NOMO-1 (cell line): ENCODE results near the gene AP1M1.
A peak's percentile ranks its signal among the peaks of the same experiment; 100 is the strongest.

Experiments used
- DNase-seq, 2 experiments: peaks; one replicate each; lab custom pipeline; 2025; ENCODE audit not compliant: unreplicated experiment in 2 of 2; lab: John Stamatoyannopoulos, UW

Gene AP1M1

DNA sequence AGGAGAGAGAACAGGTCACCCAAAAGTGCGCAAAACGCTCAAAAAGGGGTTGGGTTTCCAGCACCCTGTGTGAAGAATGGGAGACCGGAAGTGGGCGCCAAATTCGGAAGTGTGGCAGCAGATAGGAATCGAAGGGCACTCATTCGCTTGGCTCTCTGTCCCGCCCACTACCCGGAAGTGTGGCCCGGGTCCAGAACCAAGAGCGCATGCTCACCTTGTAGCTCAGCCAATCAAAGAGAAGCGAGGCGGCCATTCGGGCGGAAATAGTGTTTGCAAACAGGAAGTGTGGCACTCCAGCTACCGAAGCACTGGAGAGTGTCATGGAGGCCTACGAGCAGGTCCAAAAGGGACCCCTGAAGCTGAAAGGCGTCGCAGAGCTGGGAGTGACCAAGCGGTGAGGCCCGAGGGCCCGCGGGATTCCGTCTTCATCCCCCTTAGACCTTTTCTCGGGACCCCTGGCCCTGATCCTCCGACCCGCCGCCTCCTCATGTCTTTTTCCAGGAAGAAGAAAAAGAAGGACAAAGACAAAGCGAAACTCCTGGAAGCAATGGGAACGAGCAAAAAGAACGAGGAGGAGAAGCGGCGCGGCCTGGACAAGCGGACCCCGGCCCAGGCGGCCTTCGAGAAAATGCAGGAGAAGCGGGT lies 12.5 kb upstream of the AP1M1 start, which contains the start of gene FAM32A:
FAM32A (plus strand) TSS at position 288 of the 645 bp plus-strand sequence; CDS start at position 321, 33 bp downstream.
- DNase-seq: peak; percentile 97 to 99

GRCh38 chr19:16185768-16186123 lies 12.0 kb upstream of the AP1M1 start:
- peak in 1 of 2 experiments; percentile 75 for DNase-seq

GRCh38 chr19:16188521-16188920 lies 9.2 kb upstream of the AP1M1 start:
- no peak for DNase-seq

- DNase-seq: no peak
These were observed 7.5 kb upstream of the AP1M1 start for GRCh38 chr19:16190198-16190597.

GRCh38 chr19:16190736-16191135 lies 7.0 kb upstream of the AP1M1 start:
- DNase-seq: no peak

GRCh38 chr19:16191216-16191908 lies 6.3 kb upstream of the AP1M1 start:
- no peak for DNase-seq

DNA sequence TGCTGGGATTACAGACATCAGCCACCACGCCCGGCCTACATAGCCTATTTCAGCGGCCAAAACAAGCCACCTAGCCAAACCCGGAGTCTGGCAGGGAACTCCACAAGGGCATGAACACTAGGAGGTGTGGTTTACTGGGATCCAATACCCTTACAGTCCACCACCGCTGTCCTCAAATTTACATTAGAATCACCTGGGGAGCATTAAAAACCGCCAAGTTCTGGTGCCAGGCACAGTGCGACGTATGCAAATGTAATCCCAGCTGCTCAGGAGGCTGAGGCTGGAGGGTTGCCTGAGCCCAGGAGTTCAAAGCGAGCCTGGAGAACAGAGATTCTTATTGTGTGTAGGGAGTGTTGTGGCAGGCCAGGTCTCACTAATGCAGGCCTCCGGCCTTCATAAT lies 4.2 kb upstream of the AP1M1 start:
- DNase-seq: no peak

DNA sequence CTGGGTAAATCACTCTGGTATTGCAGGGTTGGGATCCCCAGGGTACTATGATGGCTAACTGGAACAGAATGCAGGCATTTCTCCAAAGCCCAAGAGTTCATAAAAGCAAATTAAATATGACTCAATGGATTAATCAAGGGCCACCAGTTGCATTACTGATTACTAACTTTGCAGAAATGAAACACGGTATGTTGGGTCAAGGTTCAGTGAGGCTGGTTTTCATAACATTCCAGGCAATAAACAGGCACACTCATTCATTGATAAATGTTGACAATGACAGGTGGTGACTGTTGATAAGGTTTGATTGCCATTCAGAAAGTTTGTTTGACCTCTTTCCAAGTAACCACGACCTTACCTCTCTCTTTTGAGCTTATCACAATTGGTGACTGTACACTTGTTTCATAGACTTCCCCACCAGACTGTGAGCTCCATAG lies 506 bp upstream of the AP1M1 start:
- DNase-seq: peak in 1 of 2 experiments; percentile 31

DNA sequence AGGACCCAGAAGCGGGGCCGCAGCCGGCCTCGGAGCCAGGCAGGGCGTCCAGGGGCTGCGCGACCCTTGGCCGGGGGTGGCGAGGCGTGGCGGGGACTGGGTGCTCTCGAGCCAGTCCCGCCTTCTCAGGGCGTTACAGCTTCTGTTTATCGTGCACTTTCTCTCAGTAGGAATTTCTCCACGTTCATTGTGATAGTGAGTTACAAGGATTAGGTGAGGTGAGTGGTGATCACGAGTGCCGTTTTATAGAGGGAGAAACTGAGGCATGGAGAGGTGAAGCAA lies 600 bp downstream of the AP1M1 start:
- DNase-seq: no peak

- DNase-seq: no peak
These were observed 1.7 kb downstream of the AP1M1 start for GRCh38 chr19:16199275-16199932.

- no peak for DNase-seq
These were observed 2.6 kb downstream of the AP1M1 start for GRCh38 chr19:16200038-16201010.

GRCh38 chr19:16201011-16201391 lies 3.3 kb downstream of the AP1M1 start:
- no peak for DNase-seq

DNA sequence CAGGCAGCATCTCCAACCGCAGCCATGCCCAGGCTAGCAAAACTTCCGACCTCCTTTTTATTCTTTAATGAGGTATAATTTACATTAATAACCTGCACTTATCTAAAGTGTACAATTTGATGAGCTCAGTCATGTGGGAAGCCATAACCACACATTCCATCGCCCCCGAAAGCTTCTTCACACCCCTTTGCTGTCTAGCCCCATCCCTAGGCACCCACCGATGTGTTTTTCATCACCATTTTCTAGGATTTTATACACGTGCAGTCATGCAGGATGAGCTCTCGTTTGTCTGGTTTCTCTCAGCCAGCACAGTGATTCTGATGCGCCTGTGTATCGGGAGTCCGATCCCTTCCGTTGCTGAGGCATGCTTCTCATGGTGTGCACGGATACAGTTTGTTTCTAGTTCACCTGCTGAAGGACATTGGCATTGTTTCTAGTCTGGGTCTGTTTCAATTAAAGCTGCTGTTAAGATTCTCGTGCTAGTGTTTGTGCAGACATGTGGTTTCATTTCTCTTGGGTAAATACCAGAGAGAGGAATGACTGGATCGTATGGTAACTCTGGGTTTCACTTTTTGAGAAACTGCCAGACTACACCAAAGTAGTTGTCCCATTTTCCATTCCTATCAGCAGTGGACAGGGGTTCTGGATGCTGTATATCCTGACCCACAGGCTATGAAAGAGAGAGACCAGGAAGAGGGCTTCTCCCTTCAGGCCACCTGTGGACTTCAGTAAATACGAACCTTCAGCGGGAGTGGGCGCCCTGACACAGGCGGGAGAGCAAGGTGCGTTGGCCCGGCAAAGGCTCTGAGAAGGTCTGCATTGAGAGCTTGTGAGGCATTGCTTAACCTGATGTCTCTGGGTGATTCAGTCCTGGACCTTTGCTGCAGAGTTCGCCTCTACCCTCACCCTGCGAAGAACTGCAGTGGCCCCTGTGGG lies 4.9 kb downstream of the AP1M1 start:
- no peak for DNase-seq

GRCh38 chr19:16203256-16204004 lies 5.7 kb downstream of the AP1M1 start:
- no peak for DNase-seq

DNA sequence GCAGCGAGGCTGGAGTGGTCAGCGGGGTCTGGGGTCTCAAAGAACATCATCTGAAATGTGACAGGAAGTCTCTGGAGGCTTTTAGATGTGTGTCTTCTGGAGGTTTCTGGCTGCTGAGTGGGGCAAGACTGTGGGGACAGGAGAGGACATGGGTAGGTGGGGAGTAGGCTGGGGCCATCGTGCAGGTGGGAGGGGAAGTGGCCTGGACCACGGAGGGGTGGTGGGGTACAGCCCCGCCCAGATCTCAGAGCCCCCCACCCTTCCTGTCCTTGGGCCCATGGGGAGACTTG lies 6.2 kb downstream of the AP1M1 start:
- DNase-seq: no peak

DNA sequence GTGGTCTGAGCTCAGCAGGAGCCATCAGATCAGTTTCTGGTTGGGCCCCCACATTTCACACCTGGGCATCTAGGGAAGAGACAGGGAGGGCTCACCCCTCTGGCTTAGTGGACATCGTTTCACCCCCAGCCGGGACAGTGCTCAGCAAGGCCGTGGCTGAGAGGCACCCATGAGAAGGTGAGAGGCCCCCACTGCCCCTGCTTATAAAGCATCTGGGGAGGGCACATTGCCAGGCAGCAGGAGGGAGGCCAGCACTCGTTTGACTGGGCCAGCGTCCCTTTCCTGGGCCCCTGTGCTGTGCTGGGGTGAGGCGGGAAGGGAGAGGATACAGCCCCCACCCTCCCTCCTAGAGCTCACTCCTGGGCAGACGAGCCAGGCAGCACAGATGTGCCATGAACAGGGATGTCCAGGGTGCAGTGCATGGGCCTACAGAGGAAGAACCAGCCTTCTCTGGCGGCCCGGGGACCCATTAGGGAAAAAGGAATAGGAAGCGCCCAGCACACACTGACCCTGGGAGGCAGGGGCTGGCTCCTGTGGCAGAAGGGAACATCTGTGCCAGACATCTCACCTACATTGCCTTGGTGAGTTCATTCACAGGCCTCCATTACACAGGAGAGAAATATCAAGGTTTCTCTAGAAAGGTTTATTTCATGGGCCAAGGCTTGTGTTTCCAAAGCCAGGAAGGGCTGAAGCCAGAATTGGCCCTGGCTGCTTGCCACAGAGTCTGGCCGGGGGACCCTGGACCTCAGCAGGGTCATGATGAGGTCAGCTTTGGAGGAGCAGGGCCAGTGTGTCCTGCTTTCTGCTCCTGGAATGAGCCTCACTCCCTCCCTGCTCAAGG lies 7.7 kb downstream of the AP1M1 start:
- no peak for DNase-seq

DNA sequence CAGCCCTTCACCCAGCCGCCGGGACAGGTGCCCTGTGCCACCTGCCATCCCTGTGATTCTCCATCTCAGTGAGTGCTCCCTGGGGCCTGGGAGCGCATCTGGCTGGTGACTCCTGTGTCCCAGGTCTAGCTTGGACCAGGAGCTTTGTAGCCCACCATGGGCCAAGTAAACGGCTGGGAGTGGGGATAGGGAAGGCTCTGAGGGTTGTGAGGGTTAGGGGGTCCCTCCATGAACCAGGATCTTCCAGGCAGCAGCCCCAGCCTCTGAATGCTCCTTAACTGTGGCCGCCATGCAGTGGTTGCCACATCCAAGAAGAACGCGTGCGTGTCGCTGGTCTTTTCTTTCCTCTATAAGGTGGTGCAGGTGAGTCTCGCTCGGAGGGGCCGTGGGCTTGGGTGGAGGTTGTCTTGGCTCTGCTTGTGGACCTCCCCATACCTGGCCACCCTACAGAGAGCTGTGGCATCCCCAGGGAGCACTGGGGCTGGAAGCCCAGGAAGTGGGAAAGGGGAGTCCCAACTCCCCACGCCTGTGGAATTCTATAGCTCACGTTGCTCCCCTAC lies 8.4 kb downstream of the AP1M1 start:
- no peak for DNase-seq

- DNase-seq: no peak
These were observed 8.9 kb downstream of the AP1M1 start for GRCh38 chr19:16206637-16207036.
